ENCODE data around the gene LPIN1. TPM values are rescaled to one million over a fixed set of nuclear protein-coding genes. Genes with fewer than 3 reads are reported as not detected.

LPIN1 gene
- total and polyA plus RNA-seq, 2 of the 13 experiments (the other 11 are each of a cell fraction or from before 2014, with no cell fraction given): 9.7 to 19.4 TPM

DNA sequence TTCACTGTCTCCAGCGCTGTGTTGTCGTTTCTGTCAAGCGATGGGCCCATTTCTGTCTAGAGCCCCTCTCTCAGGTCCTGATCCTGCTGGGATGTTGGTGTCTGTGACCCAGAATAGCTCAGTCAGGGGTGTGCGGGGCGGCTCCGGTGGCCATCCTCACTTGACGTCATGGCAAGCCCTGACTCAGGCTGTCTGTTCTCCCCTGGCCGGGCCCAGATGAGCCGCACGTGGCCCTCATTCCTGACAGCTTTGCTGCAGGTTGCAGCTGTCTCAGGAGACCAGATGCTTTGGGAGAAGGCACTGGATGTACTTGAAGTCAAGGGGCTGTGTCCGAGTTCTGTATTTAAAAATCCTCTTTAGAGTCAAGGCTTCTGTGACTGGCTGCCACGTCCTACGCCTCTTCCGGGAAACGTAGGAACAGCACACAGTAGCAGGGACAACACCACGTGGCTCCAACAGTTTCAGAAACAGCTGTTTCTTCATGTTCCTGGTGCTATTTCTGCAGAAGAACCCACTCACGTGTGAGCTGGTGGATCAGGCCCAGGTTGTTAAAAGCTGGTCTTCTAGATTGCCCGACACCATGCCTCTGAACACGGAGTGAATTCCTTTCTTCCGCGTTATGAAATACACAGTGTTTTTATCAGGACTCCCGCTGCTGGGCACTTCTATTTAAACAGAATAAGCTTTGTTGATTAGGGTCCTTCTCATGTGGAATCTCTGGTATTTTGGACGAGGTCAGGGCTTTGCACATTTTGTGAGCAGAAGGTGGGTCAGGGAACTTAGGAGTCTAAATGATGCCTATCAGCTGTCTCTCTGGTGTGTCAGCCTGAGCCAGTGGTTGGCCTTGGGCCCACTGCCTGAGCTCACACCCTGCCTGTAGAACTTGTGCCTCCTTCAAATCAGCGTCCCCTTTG lies 48.2 kb upstream of the LPIN1 start (continued):
- TF ChIP-seq RXRA (CRISPR knock-in tag; IDR thresholded peaks at IDR 0.05): 0 out of 2 replicates have a peak, but pooled peaks have one; percentile 12
- TF ChIP-seq, protein P1, sequence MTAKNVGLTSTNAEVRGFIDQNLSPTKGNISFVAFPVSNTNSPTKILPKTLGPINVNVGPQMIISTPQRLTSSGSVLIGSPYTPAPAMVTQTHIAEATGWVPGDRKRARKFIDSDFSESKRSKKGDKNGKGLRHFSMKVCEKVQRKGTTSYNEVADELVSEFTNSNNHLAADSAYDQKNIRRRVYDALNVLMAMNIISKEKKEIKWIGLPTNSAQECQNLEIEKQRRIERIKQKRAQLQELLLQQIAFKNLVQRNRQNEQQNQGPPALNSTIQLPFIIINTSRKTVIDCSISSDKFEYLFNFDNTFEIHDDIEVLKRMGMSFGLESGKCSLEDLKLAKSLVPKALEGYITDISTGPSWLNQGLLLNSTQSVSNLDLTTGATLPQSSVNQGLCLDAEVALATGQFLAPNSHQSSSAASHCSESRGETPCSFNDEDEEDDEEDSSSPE (CRISPR knock-in tag; IDR thresholded peaks at IDR 0.05): 0 out of 2 replicates have a peak, but pooled peaks have one; percentile 14
- no peak for TF ChIP-seq SRSF1 (optimal IDR thresholded peaks at IDR 0.05; ENCODE audit: low read depth, low read length)
- no peak for TF ChIP-seq HNRNPK (IDR thresholded peaks at IDR 0.05; ENCODE audit: low read depth, low read length, poor library complexity, severe bottlenecking)
- TF ChIP-seq ZNF674 (CRISPR knock-in tag; IDR thresholded peaks at IDR 0.05; ENCODE audit: low read depth): no peak
- TF ChIP-seq, protein P2, sequence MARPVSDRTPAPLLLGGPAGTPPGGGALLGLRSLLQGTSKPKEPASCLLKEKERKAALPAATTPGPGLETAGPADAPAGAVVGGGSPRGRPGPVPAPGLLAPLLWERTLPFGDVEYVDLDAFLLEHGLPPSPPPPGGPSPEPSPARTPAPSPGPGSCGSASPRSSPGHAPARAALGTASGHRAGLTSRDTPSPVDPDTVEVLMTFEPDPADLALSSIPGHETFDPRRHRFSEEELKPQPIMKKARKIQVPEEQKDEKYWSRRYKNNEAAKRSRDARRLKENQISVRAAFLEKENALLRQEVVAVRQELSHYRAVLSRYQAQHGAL (CRISPR knock-in tag; IDR thresholded peaks at IDR 0.05; ENCODE audit: not compliant biosample characterization): no peak
- TF ChIP-seq PHB2 (IDR thresholded peaks at IDR 0.05; ENCODE audit: partially characterized antibody): no peak
- TF ChIP-seq, protein P3, sequence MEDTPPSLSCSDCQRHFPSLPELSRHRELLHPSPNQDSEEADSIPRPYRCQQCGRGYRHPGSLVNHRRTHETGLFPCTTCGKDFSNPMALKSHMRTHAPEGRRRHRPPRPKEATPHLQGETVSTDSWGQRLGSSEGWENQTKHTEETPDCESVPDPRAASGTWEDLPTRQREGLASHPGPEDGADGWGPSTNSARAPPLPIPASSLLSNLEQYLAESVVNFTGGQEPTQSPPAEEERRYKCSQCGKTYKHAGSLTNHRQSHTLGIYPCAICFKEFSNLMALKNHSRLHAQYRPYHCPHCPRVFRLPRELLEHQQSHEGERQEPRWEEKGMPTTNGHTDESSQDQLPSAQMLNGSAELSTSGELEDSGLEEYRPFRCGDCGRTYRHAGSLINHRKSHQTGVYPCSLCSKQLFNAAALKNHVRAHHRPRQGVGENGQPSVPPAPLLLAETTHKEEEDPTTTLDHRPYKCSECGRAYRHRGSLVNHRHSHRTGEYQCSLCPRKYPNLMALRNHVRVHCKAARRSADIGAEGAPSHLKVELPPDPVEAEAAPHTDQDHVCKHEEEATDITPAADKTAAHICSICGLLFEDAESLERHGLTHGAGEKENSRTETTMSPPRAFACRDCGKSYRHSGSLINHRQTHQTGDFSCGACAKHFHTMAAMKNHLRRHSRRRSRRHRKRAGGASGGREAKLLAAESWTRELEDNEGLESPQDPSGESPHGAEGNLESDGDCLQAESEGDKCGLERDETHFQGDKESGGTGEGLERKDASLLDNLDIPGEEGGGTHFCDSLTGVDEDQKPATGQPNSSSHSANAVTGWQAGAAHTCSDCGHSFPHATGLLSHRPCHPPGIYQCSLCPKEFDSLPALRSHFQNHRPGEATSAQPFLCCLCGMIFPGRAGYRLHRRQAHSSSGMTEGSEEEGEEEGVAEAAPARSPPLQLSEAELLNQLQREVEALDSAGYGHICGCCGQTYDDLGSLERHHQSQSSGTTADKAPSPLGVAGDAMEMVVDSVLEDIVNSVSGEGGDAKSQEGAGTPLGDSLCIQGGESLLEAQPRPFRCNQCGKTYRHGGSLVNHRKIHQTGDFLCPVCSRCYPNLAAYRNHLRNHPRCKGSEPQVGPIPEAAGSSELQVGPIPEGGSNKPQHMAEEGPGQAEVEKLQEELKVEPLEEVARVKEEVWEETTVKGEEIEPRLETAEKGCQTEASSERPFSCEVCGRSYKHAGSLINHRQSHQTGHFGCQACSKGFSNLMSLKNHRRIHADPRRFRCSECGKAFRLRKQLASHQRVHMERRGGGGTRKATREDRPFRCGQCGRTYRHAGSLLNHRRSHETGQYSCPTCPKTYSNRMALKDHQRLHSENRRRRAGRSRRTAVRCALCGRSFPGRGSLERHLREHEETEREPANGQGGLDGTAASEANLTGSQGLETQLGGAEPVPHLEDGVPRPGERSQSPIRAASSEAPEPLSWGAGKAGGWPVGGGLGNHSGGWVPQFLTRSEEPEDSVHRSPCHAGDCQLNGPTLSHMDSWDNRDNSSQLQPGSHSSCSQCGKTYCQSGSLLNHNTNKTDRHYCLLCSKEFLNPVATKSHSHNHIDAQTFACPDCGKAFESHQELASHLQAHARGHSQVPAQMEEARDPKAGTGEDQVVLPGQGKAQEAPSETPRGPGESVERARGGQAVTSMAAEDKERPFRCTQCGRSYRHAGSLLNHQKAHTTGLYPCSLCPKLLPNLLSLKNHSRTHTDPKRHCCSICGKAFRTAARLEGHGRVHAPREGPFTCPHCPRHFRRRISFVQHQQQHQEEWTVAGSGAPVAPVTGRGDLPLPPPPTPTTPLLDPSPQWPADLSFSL (CRISPR knock-in tag; IDR thresholded peaks at IDR 0.05): no peak
- TF ChIP-seq ZNF333 (CRISPR knock-in tag; IDR thresholded peaks at IDR 0.05; ENCODE audit: borderline replicate concordance): no peak
- TF ChIP-seq ZBTB38 (CRISPR knock-in tag; IDR thresholded peaks at IDR 0.05): no peak
- TF ChIP-seq, protein P4, sequence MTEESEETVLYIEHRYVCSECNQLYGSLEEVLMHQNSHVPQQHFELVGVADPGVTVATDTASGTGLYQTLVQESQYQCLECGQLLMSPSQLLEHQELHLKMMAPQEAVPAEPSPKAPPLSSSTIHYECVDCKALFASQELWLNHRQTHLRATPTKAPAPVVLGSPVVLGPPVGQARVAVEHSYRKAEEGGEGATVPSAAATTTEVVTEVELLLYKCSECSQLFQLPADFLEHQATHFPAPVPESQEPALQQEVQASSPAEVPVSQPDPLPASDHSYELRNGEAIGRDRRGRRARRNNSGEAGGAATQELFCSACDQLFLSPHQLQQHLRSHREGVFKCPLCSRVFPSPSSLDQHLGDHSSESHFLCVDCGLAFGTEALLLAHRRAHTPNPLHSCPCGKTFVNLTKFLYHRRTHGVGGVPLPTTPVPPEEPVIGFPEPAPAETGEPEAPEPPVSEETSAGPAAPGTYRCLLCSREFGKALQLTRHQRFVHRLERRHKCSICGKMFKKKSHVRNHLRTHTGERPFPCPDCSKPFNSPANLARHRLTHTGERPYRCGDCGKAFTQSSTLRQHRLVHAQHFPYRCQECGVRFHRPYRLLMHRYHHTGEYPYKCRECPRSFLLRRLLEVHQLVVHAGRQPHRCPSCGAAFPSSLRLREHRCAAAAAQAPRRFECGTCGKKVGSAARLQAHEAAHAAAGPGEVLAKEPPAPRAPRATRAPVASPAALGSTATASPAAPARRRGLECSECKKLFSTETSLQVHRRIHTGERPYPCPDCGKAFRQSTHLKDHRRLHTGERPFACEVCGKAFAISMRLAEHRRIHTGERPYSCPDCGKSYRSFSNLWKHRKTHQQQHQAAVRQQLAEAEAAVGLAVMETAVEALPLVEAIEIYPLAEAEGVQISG (CRISPR knock-in tag; IDR thresholded peaks at IDR 0.05): peak; percentile 49; the same call in 1 of the 2 replicates
- TF ChIP-seq TCF7 (IDR thresholded peaks at IDR 0.05; ENCODE audit: low read depth): no peak
- no peak for TF ChIP-seq SPEN (CRISPR knock-in tag; IDR thresholded peaks at IDR 0.05; ENCODE audit: low read depth)
- TF ChIP-seq RFXAP (CRISPR knock-in tag; IDR thresholded peaks at IDR 0.05; ENCODE audit: borderline replicate concordance): 0 out of 2 replicates have a peak, but pooled peaks have one; percentile 42
- TF ChIP-seq ZNF207 (IDR thresholded peaks at IDR 0.05; ENCODE audit: borderline replicate concordance): no peak
- TF ChIP-seq, protein P5, sequence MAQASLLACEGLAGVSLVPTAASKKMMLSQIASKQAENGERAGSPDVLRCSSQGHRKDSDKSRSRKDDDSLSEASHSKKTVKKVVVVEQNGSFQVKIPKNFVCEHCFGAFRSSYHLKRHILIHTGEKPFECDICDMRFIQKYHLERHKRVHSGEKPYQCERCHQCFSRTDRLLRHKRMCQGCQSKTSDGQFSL (CRISPR knock-in tag; IDR thresholded peaks at IDR 0.05): no peak
